ENCODE results near the gene AOPEP.

Gene AOPEP

GRCh38 chr9:94885854-94886447 is 159.5 kb downstream of the AOPEP start:
- intact Hi-C loops (cut with DNase I; ENCODE audit: low total_unique reads), result loop anchor here (10.0 kb wide), 1 partner anchor 59 kb away; no protein-coding TSS in a partner anchor
- no peak for DNase-seq
- Histone ChIP-seq H3K9me3 (peaks cover 0 to 3% (median 0%) of the 10 kb centered on the region in 3 donors), H3K27me3 (no peaks in the 10 kb centered on the region), H3K36me3 (no peaks in the 10 kb centered on the region), H3K27ac (peak overlapping the region; percentile 20 to 24), H3K4me1 (peaks cover 0 to 36% (median 11%) of the 10 kb centered on the region in 4 donors), H3K4me3 (no peak overlapping the region)
- TF ChIP-seq CTCF (IDR thresholded peaks at IDR 0.05), result no peak

- no peak overlapping the region for H3K27ac ChIP-seq
- peaks cover 0 to 20% (median 6%) of the 10 kb centered on the region in 4 donors for H3K4me1 ChIP-seq
- DNase-seq, result no peak
- H3K27me3 ChIP-seq, result no peaks in the 10 kb centered on the region
- no peak for TF ChIP-seq CTCF (IDR thresholded peaks at IDR 0.05)
- intact Hi-C loops (cut with DNase I; ENCODE audit: low total_unique reads), result loop anchor here (10.0 kb wide), 1 partner anchor 57 kb away; no protein-coding TSS in a partner anchor
- H3K4me3 ChIP-seq, result no peak overlapping the region
- H3K9me3 ChIP-seq, result peaks cover 0 to 8% (median 0%) of the 10 kb centered on the region in 3 donors
- no peaks in the 10 kb centered on the region for H3K36me3 ChIP-seq
These were observed 161.2 kb downstream of the AOPEP start for GRCh38 chr9:94887721-94888120.

- Histone ChIP-seq H3K4me1 (peaks cover 0 to 14% (median 4%) of the 10 kb centered on the region in 4 donors), H3K27me3 (no peaks in the 10 kb centered on the region), H3K27ac (no peak overlapping the region), H3K36me3 (no peaks in the 10 kb centered on the region), H3K9me3 (peaks cover 0 to 8% (median 0%) of the 10 kb centered on the region in 3 donors), H3K4me3 (no peak overlapping the region)
- TF ChIP-seq CTCF (IDR thresholded peaks at IDR 0.05), result no peak
- DNase-seq, result no peak
- intact Hi-C loops (cut with DNase I; ENCODE audit: low total_unique reads), result loop anchor here (10.0 kb wide), 1 partner anchor 56 kb away; no protein-coding TSS in a partner anchor
These were observed 162.3 kb downstream of the AOPEP start for GRCh38 chr9:94888775-94889174.

GRCh38 chr9:94889628-94890027 is 163.1 kb downstream of the AOPEP start:
- no peak for DNase-seq
- Histone ChIP-seq H3K27ac (no peak overlapping the region), H3K4me3 (no peak overlapping the region), H3K27me3 (no peaks in the 10 kb centered on the region), H3K4me1 (peaks cover 0 to 21% (median 4%) of the 10 kb centered on the region in 4 donors), H3K9me3 (peaks cover 0 to 8% (median 0%) of the 10 kb centered on the region in 3 donors), H3K36me3 (no peaks in the 10 kb centered on the region)
- TF ChIP-seq CTCF (IDR thresholded peaks at IDR 0.05), result no peak
- intact Hi-C loops (cut with DNase I; ENCODE audit: low total_unique reads), result loop anchor here (10.0 kb wide), 1 partner anchor 55 kb away; no protein-coding TSS in a partner anchor

GRCh38 chr9:94891183-94891582 is 164.7 kb downstream of the AOPEP start:
- H3K9me3 ChIP-seq, result peaks cover 0 to 8% (median 0%) of the 10 kb centered on the region in 3 donors
- intact Hi-C loops (cut with DNase I; ENCODE audit: low total_unique reads), result no loop called here

More at GRCh38 chr9:94891183-94891582, 164.7 kb downstream of the AOPEP start:
- DNase-seq, result no peak
- H3K27ac ChIP-seq, result no peak overlapping the region
- H3K4me3 ChIP-seq, result no peak overlapping the region
- TF ChIP-seq CTCF (IDR thresholded peaks at IDR 0.05), result no peak
- no peaks in the 10 kb centered on the region for H3K27me3 ChIP-seq
- no peaks in the 10 kb centered on the region for H3K36me3 ChIP-seq
- H3K4me1 ChIP-seq, result peaks cover 0 to 11% (median 0%) of the 10 kb centered on the region in 4 donors

All from tibial artery (tissue), 4 donors.